DMS114 treated with DMSO at 0.1 percent for 48 hours (cell line): ENCODE measurements around the gene TREML2.
A peak's percentile ranks its signal among the peaks of the same experiment; 100 is the strongest.
"Not testable (repeated sequence)": the region's sequence is repeated elsewhere in the genome, so short reads cannot be mapped to it uniquely, and the experiment has no call there.

Experiments used
- DNase-seq: peaks from one replicate; lab custom pipeline; 2025; ENCODE audit not compliant: unreplicated experiment; lab: John Stamatoyannopoulos, UW

Gene TREML2

GRCh38 chr6:41209547-41210320 lies 8.8 kb upstream of the TREML2 start:
- DNase-seq = no peak

GRCh38 chr6:41208439-41209106 lies 7.6 kb upstream of the TREML2 start:
- no peak for DNase-seq

GRCh38 chr6:41204156-41204555 lies 3.2 kb upstream of the TREML2 start:
- no peak for DNase-seq

DNA sequence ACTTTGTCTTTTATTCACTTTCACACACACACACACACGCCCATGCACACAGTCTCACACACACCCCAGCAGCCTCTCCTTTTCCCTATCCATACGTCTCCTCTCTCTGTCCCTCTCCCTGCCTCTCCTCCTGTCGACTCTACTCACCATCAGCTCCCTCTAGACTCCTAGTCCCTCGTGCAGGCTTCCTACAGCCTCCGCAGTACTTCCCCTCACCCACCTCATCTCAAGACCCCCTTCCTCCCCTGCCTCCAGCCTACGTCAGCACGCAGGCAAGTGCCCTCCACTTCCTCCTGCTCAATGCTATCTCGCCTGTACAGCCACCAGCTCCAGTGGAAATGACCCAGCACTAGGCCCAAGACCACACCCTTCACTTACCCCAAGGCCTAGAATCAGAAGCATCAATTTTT lies 820 bp upstream of the TREML2 start:
- no peak for DNase-seq

- no peak for DNase-seq
Observed at GRCh38 chr6:41200296-41200900, 551 bp downstream of the TREML2 start.

GRCh38 chr6:41199552-41200246 lies 1.2 kb downstream of the TREML2 start:
- DNase-seq = no peak

DNA sequence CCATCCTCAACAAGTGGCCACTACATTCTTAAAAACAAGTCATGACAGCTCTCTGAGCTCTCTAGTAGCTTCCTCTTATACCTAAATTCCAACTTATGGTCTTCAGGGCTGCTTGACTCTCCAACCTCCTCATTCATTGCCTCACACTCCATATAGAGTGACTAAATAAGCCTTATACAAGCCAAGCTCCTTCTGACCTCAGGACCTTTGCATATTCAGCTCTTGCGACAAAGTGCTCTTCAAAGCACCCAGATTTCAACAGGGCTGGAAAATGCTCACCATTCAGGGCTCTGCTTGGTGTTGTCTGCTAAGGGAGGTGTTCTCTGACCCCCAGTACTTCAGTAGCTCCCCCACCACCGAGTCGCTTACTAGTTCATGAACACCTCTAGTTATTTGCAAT lies 3.7 kb downstream of the TREML2 start:
- DNase-seq = no peak

GRCh38 chr6:41194386-41194785 lies 6.6 kb downstream of the TREML2 start:
- no peak for DNase-seq

GRCh38 chr6:41193884-41194283 lies 7.1 kb downstream of the TREML2 start:
- no peak for DNase-seq

DNA sequence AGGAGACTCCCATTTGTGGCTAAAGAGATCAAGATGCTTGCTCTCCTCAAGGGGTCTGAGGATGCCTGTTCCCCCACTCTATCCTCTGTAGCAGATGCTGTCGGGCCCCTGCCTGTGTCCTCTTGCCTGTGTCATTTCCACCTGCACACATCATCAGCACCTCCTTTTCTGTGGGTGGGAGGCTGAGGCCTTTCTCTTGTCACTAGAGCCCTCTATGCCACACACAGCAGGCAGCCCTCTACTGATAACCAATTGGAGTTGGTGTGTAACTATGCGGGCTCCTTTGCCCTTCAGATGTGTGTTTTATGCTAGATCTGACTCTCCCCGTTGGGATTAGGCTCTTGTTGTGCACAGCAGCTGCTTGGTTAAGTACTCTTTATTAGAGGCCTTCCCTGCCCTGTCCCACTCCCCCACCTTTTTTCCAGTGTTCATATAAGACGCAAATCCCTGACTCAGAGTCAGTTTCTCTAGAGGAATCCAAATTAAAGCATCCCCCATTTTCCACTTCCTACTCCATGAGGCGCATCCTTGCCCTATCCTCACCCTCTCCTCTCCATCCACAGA lies 7.7 kb downstream of the TREML2 start:
- DNase-seq = no peak

DNA sequence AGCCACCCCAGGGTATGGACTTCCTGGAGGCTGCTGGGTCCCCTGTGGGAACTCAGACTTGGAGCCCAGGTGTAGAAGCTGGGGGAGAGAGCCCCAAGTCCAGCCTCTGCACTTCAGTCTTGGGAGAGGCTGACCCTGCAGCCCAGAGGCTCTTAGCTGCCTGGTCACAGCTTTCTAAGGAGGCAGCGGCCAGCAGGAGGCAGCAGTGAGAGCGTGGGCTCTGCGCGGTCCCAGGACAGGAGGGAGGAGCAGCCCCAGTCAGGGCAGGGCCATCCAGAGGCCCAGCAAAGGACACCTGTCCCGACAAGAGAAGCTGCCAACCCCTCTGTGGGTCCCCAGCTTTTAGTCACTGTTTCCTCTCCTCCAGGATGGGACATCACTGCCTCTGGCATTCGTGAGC lies 9.4 kb downstream of the TREML2 start:
- no peak for DNase-seq

DNA sequence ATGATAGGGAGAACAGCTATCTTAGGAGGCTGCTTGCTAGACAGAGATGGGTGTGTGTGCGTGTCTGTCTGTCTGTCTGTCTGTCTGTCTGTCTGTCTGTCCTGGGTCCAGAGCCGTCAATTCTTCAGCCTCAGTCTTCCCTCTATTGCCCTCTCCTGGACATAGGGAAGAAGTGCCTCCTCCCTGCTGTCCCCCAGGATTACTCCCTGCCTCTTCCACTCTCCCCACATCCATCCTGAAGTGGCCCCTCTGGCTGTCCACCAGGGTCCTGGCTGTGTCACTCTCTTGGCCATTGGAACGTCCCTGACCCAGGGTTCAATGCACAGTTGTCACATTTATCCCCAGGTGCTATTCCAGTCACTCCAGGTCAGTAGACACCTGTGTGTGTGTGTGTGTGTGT lies 10.2 kb downstream of the TREML2 start:
- DNase-seq = no peak

DNA sequence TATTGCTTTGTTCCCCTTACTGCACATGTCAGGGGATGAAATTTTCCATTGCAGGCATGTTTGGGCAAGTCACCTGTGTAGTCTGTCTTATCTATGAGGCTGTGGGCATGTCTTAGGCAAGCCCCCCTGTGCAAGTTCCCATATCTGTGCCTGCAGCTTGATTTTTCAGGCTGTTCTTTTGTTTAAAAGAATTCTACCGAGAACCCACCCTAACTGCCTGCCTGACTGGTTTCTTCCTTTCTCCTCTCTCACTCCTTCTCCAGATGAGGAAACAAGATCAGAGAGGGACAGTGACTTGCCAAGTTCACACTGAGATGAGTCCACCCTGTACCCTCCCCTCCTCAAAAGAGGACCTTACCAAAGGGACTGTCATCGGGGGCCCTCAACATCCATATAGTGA lies 11.0 kb downstream of the TREML2 start:
- DNase-seq = no peak

DNA sequence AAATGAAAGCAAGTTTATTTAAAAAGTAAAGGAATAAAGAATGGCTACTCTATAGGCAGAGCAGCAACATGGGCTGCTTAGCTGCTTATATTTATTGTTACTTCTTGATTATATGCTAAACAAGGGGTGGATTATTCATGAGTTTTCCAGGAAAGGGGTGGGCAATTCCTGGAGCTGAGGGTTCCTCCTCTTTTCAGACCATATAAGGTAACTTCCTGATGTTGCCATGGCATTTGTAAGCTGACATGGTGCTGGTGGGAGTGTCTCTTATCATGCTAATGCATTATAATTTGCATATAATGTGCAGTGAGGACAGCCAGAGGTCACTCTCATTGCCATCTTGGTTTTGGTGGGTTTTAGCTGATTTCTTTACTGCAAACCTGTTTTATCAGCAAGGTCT lies 11.9 kb downstream of the TREML2 start:
- not testable (repeated sequence) for DNase-seq

DNA sequence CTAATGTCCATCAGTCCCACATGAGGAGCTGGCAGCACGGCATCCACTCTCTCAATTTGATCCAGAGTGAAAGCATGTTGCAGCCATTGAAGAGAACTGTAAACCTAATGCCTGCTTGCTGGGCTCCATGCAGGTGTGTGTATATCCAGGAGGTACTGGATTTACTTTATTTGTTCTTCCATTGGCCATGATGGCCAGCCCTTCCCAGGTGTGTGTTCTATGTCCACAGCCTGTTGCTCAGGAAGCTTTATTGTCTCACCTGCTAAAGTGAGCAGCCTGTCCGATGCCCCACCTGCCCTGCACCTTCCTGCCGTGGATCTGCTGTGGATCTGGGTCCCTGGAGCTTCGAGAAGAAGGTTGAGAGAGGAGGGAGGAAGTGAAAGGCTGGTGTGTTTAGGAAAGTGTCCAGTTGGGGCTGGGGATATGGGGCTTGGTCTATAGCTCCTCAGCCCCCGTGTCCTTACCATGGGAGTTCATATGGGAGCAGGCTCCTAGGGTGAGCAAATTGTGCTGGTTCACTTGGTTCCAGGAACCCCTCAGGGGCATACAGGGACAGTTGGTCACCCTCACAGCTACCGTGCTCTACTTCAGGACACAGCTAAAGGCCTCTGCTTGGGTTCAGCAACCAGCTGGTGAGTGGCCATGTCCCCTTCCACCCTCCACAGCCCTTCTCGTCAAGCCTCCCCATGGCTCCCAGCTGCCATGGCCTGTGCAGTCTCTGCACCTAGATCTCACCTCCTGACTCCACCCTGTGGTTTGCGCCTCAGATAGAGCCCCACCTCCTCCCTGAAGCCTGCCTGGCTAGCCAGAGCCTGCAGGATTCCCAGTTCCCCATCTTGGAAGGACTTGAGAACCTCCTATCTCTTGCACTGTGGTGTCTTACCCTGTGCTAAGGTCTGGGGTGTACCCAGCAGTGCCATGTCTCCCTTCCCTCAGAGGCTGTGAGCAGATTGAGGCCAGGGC lies 12.7 kb downstream of the TREML2 start:
- DNase-seq = no peak

DNA sequence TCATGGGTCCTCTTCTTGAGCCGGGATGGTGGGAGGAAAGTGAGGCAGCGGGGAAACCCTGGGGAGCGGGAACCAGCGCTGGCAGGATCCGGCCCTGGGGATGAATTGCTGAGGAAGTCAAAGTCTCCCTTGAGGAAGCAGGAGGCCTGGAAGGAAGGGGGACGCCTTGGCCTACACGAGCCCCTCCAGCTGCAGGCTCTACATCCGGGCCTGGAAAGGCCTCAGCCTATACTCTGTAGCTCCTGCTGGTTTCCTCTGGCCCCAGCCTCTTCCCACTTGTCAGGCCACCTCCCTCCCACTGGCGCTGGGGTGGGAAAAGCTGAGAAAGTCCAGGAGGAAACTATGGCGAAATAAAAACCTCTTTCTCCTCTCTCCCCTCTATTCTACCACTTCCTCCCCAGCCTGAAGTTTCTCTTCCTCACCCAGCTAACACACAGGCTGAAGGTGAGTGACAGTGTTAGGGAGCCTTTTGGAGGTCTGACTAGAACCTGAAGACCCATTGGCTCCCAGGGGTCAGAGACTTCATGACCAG lies 14.9 kb downstream of the TREML2 start:
- no peak for DNase-seq

DNA sequence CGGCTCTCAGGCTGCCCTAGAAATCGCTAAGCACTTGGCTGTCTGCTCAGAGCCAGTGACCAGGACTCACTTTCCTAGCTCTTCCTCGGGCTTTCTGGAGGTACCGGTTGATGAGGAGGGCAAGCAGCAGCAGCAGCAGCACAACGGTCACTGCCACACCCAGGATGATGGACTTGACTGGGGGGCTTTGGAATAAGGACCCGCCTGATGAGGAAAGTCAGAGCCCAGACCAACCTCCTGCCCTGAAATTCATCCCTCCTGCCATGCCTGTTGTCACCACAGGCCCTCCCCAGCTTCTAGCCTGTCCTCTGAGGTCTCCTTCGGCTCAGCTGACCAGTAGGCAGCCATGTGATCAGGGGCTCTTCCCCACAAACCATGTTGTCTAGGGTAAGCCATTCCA lies 16.2 kb downstream of the TREML2 start:
- DNase-seq = no peak

DNA sequence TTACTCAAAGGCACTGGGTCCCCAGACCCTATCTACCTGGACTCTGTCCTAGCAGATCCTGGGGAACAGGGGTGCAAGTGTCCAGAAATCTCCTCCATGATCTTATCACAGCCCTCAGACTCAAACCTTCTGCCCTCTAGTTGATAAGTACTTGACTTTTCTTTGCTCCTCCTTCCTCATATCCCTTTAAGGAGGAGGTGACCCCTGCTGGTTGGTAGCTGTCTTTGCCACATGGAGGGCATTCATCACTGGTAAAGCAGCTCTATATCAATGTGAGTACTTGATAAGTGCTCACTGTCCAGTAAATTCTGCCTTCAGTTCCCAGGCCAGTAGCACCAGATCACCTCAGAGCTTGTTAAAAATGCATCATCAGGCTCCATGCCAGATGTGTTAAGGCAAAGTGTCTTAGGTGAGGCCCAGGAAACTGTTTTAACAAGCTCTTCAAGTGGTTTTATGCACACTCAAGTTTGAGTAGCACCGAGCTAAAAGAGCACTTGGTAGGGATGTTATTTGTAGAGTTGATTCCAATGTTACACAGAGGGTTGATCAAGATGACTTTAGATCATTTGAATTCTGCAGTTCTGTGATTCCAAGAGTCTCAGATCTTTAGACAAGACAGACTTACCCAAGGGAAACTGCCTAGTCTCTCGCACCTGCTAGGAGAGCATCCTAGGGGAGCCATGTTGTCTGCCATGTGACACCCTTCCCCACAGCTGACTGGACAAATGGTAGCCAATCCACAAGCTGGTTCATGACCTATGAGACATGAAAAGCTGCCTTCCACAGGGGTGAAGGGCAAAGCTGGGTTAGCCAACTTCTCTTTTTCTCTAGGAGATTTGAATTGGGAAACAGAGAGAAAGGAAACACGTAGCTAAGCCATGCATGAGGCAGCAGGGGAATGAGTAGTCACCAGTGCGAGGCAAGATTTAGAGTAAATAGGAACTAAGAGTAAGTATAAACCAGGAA lies 18.6 kb downstream of the TREML2 start:
- DNase-seq = peak; percentile 61

GRCh38 chr6:41181566-41181965 lies 19.4 kb downstream of the TREML2 start:
- no peak for DNase-seq
